PC-3 (cell line): Measurements from ENCODE around the gene CSH1.

ENCODE experiments used
- CTCF ChIP-seq: fragments of 300-600 bp; sonication (generic); conservative IDR thresholded peaks from 2 replicates; pipeline ENCODE4 v1.5.1; 2017; ENCODE audit warnings: antibody characterized with exemption, low read depth, mild to moderate bottlenecking, low read length
- EZH2 ChIP-seq: fragments of 300-600 bp; sonication (generic); IDR thresholded peaks from one replicate; pipeline ENCODE4 v1.6.1; 2017; ENCODE audit warnings: antibody characterized with exemption, mild to moderate bottlenecking, low read length; ENCODE audit not compliant: unreplicated experiment
- EZH2phosphoT487 ChIP-seq: fragments of 300-600 bp; sonication (generic); IDR thresholded peaks from 2 replicates; pipeline ENCODE4 v1.6.1; 2018; ENCODE audit warnings: mild to moderate bottlenecking, antibody characterized with exemption, low read length, borderline replicate concordance

GRCh38 chr17:63937920-63938319 is 41.5 kb upstream of the CSH1 start:
- TF ChIP-seq CTCF (no peak), EZH2phosphoT487 (no peak), EZH2 (no peak)
